ENCODE results near the gene CCR5.

DNA sequence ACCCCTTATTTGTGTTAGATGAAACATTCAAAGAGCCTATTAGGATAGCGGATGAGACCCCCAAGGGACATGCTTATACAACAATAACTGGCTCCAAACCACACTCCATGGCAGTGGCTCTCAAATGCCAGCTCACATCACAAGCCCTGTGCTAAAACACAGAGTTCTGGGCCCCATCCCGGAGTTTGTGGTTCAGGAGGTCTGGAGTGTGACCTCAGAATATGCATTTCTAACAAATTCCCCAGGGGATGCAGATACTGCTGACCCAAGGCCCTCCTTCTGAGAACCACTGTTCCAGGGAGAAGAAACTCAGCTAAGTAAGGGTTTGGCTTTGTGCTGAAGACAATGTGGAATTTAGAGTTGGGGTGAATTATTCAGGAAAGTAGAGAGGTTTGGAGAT lies 39.9 kb downstream of the CCR5 start:
- TF ChIP-seq, protein P1, sequence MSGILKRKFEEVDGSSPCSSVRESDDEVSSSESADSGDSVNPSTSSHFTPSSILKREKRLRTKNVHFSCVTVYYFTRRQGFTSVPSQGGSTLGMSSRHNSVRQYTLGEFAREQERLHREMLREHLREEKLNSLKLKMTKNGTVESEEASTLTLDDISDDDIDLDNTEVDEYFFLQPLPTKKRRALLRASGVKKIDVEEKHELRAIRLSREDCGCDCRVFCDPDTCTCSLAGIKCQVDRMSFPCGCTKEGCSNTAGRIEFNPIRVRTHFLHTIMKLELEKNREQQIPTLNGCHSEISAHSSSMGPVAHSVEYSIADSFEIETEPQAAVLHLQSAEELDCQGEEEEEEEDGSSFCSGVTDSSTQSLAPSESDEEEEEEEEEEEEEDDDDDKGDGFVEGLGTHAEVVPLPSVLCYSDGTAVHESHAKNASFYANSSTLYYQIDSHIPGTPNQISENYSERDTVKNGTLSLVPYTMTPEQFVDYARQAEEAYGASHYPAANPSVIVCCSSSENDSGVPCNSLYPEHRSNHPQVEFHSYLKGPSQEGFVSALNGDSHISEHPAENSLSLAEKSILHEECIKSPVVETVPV (CRISPR knock-in tag; IDR thresholded peaks at IDR 0.05): no peak
- TF ChIP-seq ZFP3 (CRISPR knock-in tag; IDR thresholded peaks at IDR 0.05): no peak
- no peak for TF ChIP-seq ZFP30 (CRISPR knock-in tag; IDR thresholded peaks at IDR 0.05)
- TF ChIP-seq ARNTL (CRISPR knock-in tag; IDR thresholded peaks at IDR 0.05; ENCODE audit: borderline replicate concordance, low read depth): no peak
- TF ChIP-seq OSR1 (CRISPR knock-in tag; IDR thresholded peaks at IDR 0.05): no peak
- TF ChIP-seq ZNF8 (CRISPR knock-in tag; IDR thresholded peaks at IDR 0.05): no peak
- TF ChIP-seq, protein P2, sequence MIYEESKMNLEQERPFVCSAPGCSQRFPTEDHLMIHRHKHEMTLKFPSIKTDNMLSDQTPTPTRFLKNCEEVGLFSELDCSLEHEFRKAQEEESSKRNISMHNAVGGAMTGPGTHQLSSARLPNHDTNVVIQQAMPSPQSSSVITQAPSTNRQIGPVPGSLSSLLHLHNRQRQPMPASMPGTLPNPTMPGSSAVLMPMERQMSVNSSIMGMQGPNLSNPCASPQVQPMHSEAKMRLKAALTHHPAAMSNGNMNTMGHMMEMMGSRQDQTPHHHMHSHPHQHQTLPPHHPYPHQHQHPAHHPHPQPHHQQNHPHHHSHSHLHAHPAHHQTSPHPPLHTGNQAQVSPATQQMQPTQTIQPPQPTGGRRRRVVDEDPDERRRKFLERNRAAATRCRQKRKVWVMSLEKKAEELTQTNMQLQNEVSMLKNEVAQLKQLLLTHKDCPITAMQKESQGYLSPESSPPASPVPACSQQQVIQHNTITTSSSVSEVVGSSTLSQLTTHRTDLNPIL (CRISPR knock-in tag; IDR thresholded peaks at IDR 0.05; ENCODE audit: low read depth): no peak
- TF ChIP-seq ZNF70 (CRISPR knock-in tag; IDR thresholded peaks at IDR 0.05): no peak
- no peak for TF ChIP-seq TOX (CRISPR knock-in tag; IDR thresholded peaks at IDR 0.05; ENCODE audit: borderline replicate concordance)
- TF ChIP-seq ZNF565 (CRISPR knock-in tag; conservative IDR thresholded peaks at IDR 0.05; ENCODE audit: low read depth): no peak
- TF ChIP-seq, protein P3, sequence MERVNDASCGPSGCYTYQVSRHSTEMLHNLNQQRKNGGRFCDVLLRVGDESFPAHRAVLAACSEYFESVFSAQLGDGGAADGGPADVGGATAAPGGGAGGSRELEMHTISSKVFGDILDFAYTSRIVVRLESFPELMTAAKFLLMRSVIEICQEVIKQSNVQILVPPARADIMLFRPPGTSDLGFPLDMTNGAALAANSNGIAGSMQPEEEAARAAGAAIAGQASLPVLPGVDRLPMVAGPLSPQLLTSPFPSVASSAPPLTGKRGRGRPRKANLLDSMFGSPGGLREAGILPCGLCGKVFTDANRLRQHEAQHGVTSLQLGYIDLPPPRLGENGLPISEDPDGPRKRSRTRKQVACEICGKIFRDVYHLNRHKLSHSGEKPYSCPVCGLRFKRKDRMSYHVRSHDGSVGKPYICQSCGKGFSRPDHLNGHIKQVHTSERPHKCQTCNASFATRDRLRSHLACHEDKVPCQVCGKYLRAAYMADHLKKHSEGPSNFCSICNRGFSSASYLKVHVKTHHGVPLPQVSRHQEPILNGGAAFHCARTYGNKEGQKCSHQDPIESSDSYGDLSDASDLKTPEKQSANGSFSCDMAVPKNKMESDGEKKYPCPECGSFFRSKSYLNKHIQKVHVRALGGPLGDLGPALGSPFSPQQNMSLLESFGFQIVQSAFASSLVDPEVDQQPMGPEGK (CRISPR knock-in tag; IDR thresholded peaks at IDR 0.05; ENCODE audit: borderline replicate concordance): no peak
- TF ChIP-seq, protein P4, sequence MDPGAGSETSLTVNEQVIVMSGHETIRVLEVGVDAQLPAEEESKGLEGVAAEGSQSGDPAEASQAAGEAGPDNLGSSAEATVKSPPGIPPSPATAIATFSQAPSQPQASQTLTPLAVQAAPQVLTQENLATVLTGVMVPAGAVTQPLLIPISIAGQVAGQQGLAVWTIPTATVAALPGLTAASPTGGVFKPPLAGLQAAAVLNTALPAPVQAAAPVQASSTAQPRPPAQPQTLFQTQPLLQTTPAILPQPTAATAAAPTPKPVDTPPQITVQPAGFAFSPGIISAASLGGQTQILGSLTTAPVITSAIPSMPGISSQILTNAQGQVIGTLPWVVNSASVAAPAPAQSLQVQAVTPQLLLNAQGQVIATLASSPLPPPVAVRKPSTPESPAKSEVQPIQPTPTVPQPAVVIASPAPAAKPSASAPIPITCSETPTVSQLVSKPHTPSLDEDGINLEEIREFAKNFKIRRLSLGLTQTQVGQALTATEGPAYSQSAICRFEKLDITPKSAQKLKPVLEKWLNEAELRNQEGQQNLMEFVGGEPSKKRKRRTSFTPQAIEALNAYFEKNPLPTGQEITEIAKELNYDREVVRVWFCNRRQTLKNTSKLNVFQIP (CRISPR knock-in tag; IDR thresholded peaks at IDR 0.05; ENCODE audit: borderline replicate concordance, low read depth): no peak

All from SK-N-SH treated with all-trans-retinoic acid at 6 μM for 48 hours (cell line).